ENCODE measurements around the gene FRMD1.

FRMD1 gene

DNA sequence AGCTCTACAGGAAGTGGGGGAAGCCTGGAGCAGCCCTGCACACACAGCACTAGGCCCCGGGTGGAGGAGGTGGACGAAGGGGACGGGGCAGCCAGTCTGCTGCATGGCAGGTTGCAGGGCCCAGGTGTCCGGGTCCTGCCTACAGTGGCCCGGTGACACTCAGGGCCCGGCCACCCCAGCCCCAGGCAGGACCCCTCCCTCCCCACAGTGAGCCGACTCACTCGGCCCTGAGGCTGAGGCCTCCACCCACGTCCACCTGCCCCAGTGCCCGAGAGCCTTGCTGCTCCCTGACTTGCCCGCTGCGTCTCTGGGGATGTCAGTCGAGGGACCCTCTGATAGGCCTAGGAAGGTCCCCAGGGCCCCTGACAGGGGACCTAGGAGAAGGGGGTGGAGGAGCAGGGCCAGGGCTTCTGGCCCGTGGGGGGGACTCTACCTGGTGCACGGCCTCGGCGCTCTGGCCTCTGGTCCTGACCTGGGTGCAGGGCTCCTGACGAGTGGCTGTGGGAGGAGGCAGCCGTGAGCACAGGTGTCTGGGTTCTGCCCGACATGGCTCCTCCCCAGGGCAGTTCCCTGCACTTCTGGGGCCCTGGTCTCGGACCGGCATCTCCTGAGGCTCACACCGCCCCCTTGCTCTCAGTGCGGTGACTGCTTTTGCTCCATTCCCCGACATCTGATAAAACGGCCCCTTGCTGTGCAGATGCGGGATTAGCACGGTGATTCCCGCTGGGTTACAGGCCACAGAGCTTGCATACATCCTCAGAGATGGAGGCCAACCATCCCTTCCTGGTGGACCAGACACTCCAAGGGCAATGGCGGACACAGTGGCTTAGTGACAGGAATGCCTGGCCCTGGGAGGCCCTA lies 20.1 kb downstream of the FRMD1 start:
- DNase-seq (ENCODE audit: extremely low read depth, low read depth), result no peak
- TF ChIP-seq, protein P1, sequence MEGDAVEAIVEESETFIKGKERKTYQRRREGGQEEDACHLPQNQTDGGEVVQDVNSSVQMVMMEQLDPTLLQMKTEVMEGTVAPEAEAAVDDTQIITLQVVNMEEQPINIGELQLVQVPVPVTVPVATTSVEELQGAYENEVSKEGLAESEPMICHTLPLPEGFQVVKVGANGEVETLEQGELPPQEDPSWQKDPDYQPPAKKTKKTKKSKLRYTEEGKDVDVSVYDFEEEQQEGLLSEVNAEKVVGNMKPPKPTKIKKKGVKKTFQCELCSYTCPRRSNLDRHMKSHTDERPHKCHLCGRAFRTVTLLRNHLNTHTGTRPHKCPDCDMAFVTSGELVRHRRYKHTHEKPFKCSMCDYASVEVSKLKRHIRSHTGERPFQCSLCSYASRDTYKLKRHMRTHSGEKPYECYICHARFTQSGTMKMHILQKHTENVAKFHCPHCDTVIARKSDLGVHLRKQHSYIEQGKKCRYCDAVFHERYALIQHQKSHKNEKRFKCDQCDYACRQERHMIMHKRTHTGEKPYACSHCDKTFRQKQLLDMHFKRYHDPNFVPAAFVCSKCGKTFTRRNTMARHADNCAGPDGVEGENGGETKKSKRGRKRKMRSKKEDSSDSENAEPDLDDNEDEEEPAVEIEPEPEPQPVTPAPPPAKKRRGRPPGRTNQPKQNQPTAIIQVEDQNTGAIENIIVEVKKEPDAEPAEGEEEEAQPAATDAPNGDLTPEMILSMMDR (IDR thresholded peaks at IDR 0.05; ENCODE audit: low read depth, low read length, missing control alignments), result no peak
- H3K4me3 ChIP-seq (replicated peaks; ENCODE audit: low read depth, low read length), result no peak overlapping the region

DNA sequence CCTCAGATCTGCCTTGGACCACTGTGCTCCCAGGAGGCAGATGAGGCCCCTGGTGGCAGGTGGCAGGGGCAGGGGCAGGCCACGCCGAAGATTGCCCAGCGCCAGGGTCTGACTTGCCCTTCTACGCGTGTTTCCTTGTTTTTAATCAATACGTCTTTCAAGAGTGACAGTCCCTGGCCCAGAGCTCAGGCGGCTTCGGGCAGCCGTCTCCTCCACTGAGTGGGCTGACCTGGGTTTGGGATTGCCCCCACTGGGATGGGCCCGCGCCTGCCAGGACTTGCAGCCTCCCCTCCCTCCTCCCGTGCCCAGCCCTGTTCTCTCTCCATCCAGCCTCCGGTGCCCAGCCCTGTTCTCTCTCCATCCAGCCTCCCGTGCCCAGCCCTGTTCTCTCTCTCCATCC lies 21.2 kb downstream of the FRMD1 start:
- TF ChIP-seq, protein P1 (IDR thresholded peaks at IDR 0.05; ENCODE audit: low read depth, low read length, missing control alignments), result no peak
- no peak for DNase-seq (ENCODE audit: extremely low read depth, low read depth)
- no peak overlapping the region for H3K4me3 ChIP-seq (replicated peaks; ENCODE audit: low read depth, low read length)

DNA sequence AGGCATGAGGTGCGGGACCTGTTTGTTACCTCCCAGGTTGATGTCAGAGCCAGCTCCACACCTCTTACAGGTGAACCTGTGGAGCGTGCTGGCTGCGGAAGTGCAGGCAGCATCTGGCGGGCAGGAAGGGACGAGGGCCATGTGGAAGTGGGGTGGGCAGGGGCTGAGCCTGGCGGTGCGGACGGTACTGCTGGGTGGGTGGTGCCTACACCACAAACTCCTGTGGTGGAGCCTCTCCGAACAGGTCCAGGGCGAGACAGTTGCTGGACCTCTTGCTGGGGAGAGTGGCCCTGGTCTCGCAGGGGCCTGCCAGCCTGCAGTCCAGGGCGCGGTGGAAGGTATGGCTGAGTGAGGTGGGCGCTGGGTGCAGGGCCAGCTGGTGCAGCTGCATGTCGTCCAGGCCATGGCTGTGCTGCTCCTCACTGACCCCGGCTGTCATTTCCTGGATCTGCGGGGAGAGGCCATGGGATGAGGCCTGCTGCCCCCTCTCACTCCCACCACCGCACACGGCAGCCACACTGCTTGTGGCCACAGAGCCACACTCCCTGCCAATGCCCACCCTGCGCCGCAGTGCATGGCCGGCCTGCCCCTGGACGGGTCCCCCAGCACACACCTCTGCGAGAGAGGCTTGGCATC lies 22.0 kb downstream of the FRMD1 start:
- DNase-seq (ENCODE audit: extremely low read depth, low read depth), result no peak

DNA sequence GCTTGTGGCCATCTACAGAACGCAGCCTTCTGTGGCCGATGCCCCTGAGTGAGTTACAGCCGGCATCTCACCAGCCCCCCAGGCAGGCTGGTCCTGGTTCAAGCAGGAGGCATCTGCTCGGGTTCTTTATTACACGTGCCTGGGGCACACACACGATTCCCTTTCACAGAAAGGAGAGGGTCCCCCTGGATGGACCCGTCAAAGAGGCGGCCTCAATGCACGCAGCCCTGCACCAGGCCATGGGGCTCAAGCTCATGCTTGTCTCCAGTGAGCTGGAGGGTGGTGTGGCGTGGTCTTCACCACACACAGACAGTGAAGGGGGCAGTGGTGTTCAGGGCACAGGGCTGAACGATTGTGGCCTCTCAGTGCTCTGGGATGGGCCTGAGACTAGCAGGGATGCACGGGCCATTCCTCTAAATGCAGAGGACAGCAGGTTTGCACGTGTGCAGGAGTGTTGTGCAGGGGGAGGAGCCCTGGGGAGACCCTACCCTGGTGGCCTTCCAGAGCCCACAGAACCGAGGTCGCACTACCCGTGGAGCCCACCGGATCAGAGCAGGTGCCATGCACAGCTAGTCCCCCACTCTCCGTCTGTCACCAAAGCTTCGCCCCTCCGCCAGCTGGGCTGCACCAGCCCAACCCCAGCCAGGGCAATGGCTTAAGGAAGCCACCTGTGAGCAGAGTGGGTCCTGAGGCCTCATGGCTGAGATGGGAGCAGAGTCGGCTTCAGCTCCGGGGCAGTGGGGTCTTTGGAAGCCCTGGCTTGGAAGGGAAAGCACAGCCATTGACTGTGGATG lies 23.1 kb downstream of the FRMD1 start:
- no peak overlapping the region for H3K4me3 ChIP-seq (replicated peaks; ENCODE audit: low read depth, low read length)
- DNase-seq (ENCODE audit: extremely low read depth, low read depth), result no peak
- TF ChIP-seq, protein P1 (IDR thresholded peaks at IDR 0.05; ENCODE audit: low read depth, low read length, missing control alignments), result no peak

More for the DNA sequence above, 22.0 kb downstream of the FRMD1 start:
- TF ChIP-seq, protein P1 (IDR thresholded peaks at IDR 0.05; ENCODE audit: low read depth, low read length, missing control alignments), result no peak
- H3K4me3 ChIP-seq (replicated peaks; ENCODE audit: low read depth, low read length), result no peak overlapping the region

DNA sequence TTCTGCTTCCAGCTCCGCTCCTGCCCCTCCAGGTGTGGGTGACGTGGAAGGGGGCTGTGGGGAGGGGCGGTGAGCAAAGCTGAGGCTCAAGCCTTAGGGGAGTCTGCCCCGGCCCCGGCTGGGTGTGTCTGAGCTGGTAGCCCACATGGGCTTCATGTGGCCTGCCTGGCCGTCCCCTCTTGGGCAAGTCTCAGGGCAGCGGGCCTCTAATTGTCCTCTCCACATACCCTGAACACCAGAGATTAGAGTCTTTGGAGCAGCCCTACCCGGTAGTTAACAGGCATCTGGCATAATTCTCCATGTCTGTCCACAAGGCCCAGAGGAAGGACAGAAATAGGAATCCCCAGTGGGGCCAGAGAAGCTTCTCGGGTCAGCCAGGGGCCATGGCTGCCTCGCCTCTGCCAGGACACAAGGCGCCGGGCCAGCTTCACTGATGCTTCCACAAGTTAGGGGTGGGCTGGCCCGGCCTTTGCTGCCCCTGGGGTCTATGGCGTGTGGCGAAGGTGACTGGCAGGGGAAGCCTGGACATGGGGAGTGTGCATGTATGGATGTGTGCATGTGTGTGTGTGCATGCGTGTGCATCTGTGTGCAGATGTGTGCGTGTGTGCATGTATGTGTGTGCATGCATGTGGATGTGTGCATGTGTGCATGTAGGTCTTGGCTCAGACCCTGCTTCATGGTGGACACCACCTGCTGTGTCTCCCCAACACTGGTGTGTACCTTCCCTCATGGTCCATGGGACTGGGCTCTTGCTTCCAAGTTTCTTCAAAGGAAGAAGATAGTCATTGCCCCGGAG lies 24.0 kb downstream of the FRMD1 start:
- no peak for DNase-seq (ENCODE audit: extremely low read depth, low read depth)
- no peak overlapping the region for H3K4me3 ChIP-seq (replicated peaks; ENCODE audit: low read depth, low read length)
- TF ChIP-seq, protein P1 (IDR thresholded peaks at IDR 0.05; ENCODE audit: low read depth, low read length, missing control alignments), result no peak

DNA sequence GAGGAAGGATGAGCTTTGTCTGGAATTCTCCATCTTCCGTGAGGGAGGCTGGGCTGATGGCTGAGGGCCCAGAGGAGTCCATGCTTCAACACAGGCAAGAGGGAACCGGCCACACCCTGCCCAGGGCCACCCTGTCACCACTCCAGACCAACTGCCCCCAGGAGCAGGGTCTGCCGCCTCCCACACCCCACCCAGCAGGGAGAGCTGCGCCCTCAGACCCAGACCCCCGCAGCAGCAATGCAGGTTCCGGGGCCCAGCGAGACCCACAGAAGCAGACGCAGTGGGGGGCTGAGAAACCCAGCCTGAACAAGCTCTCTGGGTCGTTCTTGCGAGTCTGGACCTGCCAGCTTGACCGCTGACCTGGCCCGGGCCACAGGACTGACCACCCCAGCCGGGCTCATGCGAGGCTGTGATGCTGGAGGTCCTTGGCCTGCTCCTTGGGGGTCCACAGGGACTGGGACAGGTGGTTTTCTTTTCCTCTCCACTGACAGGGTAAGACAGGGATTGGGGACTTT lies 25.0 kb downstream of the FRMD1 start:
- no peak overlapping the region for H3K4me3 ChIP-seq (replicated peaks; ENCODE audit: low read depth, low read length)
- TF ChIP-seq, protein P1 (IDR thresholded peaks at IDR 0.05; ENCODE audit: low read depth, low read length, missing control alignments), result no peak
- DNase-seq (ENCODE audit: extremely low read depth, low read depth), result no peak

Measured in HFF-Myc (cell line).